ENCODE results near the gene MFNG.
A peak's percentile ranks its signal among the peaks of the same experiment; 100 is the strongest.
"Not testable (repeated sequence)": the region's sequence is repeated elsewhere in the genome, so short reads cannot be mapped to it uniquely, and the experiment has no call there.

MFNG gene

GRCh38 chr22:37476389-37477329 is 9.5 kb downstream of the MFNG start:
- H3K36me3 Mint-ChIP-seq, result peaks cover 86% of the 10 kb centered on the region
- no peak overlapping the region for H3K4me3 Mint-ChIP-seq
- ATAC-seq (no peak), DNase-seq (ENCODE audit: low spot score in 2 of 2) (no peak)
- peaks cover 26% of the 10 kb centered on the region for H3K4me1 Mint-ChIP-seq
- H3K27ac Mint-ChIP-seq, result peak overlapping the region; percentile 75
- no peaks in the 10 kb centered on the region for H3K9me3 Mint-ChIP-seq

GRCh38 chr22:37474447-37475090 is 11.6 kb downstream of the MFNG start:
- no peak for DNase-seq (ENCODE audit: low spot score in 2 of 2)
- Mint-ChIP-seq H3K4me3 (no peak overlapping the region), H3K4me1 (peaks cover 26% of the 10 kb centered on the region), H3K36me3 (peaks cover 96% of the 10 kb centered on the region), H3K27ac (peak overlapping the region; percentile 73), H3K9me3 (no peaks in the 10 kb centered on the region)
- no peak for ATAC-seq

- ATAC-seq (peak; percentile 15), DNase-seq (ENCODE audit: low spot score in 2 of 2) (no peak)
- Mint-ChIP-seq H3K4me3 (no peak overlapping the region), H3K36me3 (peaks cover 94% of the 10 kb centered on the region), H3K27ac (peak overlapping the region; percentile 32), H3K9me3 (no peaks in the 10 kb centered on the region), H3K4me1 (peaks cover 26% of the 10 kb centered on the region)
These were observed 12.7 kb downstream of the MFNG start for GRCh38 chr22:37473437-37473946.

GRCh38 chr22:37472418-37473006 is 13.7 kb downstream of the MFNG start:
- Mint-ChIP-seq H3K36me3 (peaks cover 94% of the 10 kb centered on the region), H3K27ac (peak overlapping the region; percentile 41), H3K9me3 (no peaks in the 10 kb centered on the region), H3K4me3 (no peak overlapping the region), H3K4me1 (peaks cover 26% of the 10 kb centered on the region)
- DNase-seq (ENCODE audit: low spot score in 2 of 2) (no peak), ATAC-seq (peak; percentile 47)

GRCh38 chr22:37471727-37472417 is 14.3 kb downstream of the MFNG start:
- H3K27ac Mint-ChIP-seq, result peak overlapping the region; percentile 41
- H3K9me3 Mint-ChIP-seq, result no peaks in the 10 kb centered on the region
- ATAC-seq (no peak), DNase-seq (ENCODE audit: low spot score in 2 of 2) (no peak)
- H3K4me1 Mint-ChIP-seq, result peaks cover 26% of the 10 kb centered on the region
- peaks cover 90% of the 10 kb centered on the region for H3K36me3 Mint-ChIP-seq
- H3K4me3 Mint-ChIP-seq, result no peak overlapping the region

- Mint-ChIP-seq H3K36me3 (peaks cover 92% of the 10 kb centered on the region), H3K4me1 (peaks cover 23% of the 10 kb centered on the region), H3K27ac (peak overlapping the region; percentile 41), H3K9me3 (no peaks in the 10 kb centered on the region), H3K4me3 (no peak overlapping the region)
- DNase-seq (ENCODE audit: low spot score in 2 of 2), result no peak
- ATAC-seq, result no peak
These were observed 16.1 kb downstream of the MFNG start for GRCh38 chr22:37470087-37470445.

- H3K36me3 Mint-ChIP-seq, result peaks cover 91% of the 10 kb centered on the region
These were observed 16.6 kb downstream of the MFNG start for GRCh38 chr22:37469416-37470086.

GRCh38 chr22:37468201-37468695 is 17.9 kb downstream of the MFNG start:
- H3K36me3 Mint-ChIP-seq, result peaks cover 81% of the 10 kb centered on the region
- not testable (repeated sequence) for H3K27ac Mint-ChIP-seq; ATAC-seq; H3K9me3 Mint-ChIP-seq; H3K4me3 Mint-ChIP-seq; DNase-seq (ENCODE audit: low spot score in 2 of 2)
- peaks cover 23% of the 10 kb centered on the region for H3K4me1 Mint-ChIP-seq

More at GRCh38 chr22:37469416-37470086, 16.6 kb downstream of the MFNG start:
- Mint-ChIP-seq H3K4me1 (peaks cover 23% of the 10 kb centered on the region), H3K4me3 (no peak overlapping the region), H3K27ac (peak overlapping the region; percentile 41), H3K9me3 (no peaks in the 10 kb centered on the region)
- ATAC-seq, result no peak
- DNase-seq (ENCODE audit: low spot score in 2 of 2), result no peak

- DNase-seq (ENCODE audit: low spot score in 2 of 2), result no peak
- peaks cover 73% of the 10 kb centered on the region for H3K36me3 Mint-ChIP-seq
- H3K4me1 Mint-ChIP-seq, result peaks cover 23% of the 10 kb centered on the region
- ATAC-seq, result no peak
- no peaks in the 10 kb centered on the region for H3K9me3 Mint-ChIP-seq
- H3K4me3 Mint-ChIP-seq, result no peak overlapping the region
- H3K27ac Mint-ChIP-seq, result peak overlapping the region; percentile 58
These were observed 18.7 kb downstream of the MFNG start for GRCh38 chr22:37467391-37467955.

- DNase-seq (ENCODE audit: low spot score in 2 of 2) (no peak), ATAC-seq (no peak)
- H3K4me1 Mint-ChIP-seq, result peaks cover 14% of the 10 kb centered on the region
- H3K36me3 Mint-ChIP-seq, result peaks cover 55% of the 10 kb centered on the region
- H3K4me3 Mint-ChIP-seq, result no peak overlapping the region
- H3K27ac Mint-ChIP-seq, result no peak overlapping the region
- no peaks in the 10 kb centered on the region for H3K9me3 Mint-ChIP-seq
These were observed 22.0 kb downstream of the MFNG start for GRCh38 chr22:37464181-37464580.

GRCh38 chr22:37462983-37463382 is 23.2 kb downstream of the MFNG start:
- Mint-ChIP-seq H3K36me3 (peaks cover 50% of the 10 kb centered on the region), H3K4me1 (peaks cover 14% of the 10 kb centered on the region), H3K27ac (no peak overlapping the region), H3K4me3 (no peak overlapping the region), H3K9me3 (no peaks in the 10 kb centered on the region)
- DNase-seq (ENCODE audit: low spot score in 2 of 2) (no peak), ATAC-seq (no peak)

GRCh38 chr22:37462436-37462835 is 23.7 kb downstream of the MFNG start:
- H3K9me3 Mint-ChIP-seq, result no peaks in the 10 kb centered on the region
- no peak overlapping the region for H3K27ac Mint-ChIP-seq
- H3K4me3 Mint-ChIP-seq, result no peak overlapping the region

GRCh38 chr22:37461961-37462360 is 24.2 kb downstream of the MFNG start:
- no peak overlapping the region for H3K4me3 Mint-ChIP-seq
- peaks cover 21% of the 10 kb centered on the region for H3K4me1 Mint-ChIP-seq
- no peak overlapping the region for H3K27ac Mint-ChIP-seq
- no peak for DNase-seq (ENCODE audit: low spot score in 2 of 2)
- no peaks in the 10 kb centered on the region for H3K9me3 Mint-ChIP-seq
- H3K36me3 Mint-ChIP-seq, result peaks cover 48% of the 10 kb centered on the region
- no peak for ATAC-seq

More at GRCh38 chr22:37462436-37462835, 23.7 kb downstream of the MFNG start:
- DNase-seq (ENCODE audit: low spot score in 2 of 2), result no peak
- peaks cover 17% of the 10 kb centered on the region for H3K4me1 Mint-ChIP-seq
- ATAC-seq, result no peak
- H3K36me3 Mint-ChIP-seq, result peaks cover 49% of the 10 kb centered on the region

GRCh38 chr22:37460684-37461083 is 25.5 kb downstream of the MFNG start:
- no peak overlapping the region for H3K27ac Mint-ChIP-seq
- no peak overlapping the region for H3K4me3 Mint-ChIP-seq
- ATAC-seq (no peak), DNase-seq (ENCODE audit: low spot score in 2 of 2) (no peak)
- H3K36me3 Mint-ChIP-seq, result peaks cover 36% of the 10 kb centered on the region
- peaks cover 21% of the 10 kb centered on the region for H3K4me1 Mint-ChIP-seq
- H3K9me3 Mint-ChIP-seq, result no peaks in the 10 kb centered on the region
